ENCODE measurements around the gene TGFB1I1. TPM values are rescaled to one million over a fixed set of nuclear protein-coding genes. Genes with fewer than 3 reads are reported as not detected.
A peak's percentile ranks its signal among the peaks of the same experiment; 100 is the strongest.
"Not testable (repeated sequence)": the region's sequence is repeated elsewhere in the genome, so short reads cannot be mapped to it uniquely, and the experiment has no call there.

Gene TGFB1I1
- total and polyA plus RNA-seq, 5 donors = 33.2 to 87.6 (median 48.1) TPM

- Histone ChIP-seq H3K4me1 (ENCODE audit: control insufficient read depth, insufficient read depth, low read length) (peaks cover 3% of the 10 kb centered on the region), H3K9me3 (ENCODE audit: control insufficient read depth, low read length) (no peaks in the 10 kb centered on the region), H3K27me3 (ENCODE audit: control insufficient read depth, insufficient read depth) (no peaks in the 10 kb centered on the region), H3K27ac (ENCODE audit: low read length) (no peak overlapping the region), H3K4me3 (ENCODE audit: low read length) (no peak overlapping the region)
- DNase-seq = no peak
- ATAC-seq = no peak
- intact Hi-C loops (cut with DNase I) = no loop called here
- 66% methylated on average over 4 of the region's 4 CpGs for WGBS
Measured at GRCh38 chr16:31505483-31505882, 33.5 kb downstream of the TGFB1I1 start.

DNA sequence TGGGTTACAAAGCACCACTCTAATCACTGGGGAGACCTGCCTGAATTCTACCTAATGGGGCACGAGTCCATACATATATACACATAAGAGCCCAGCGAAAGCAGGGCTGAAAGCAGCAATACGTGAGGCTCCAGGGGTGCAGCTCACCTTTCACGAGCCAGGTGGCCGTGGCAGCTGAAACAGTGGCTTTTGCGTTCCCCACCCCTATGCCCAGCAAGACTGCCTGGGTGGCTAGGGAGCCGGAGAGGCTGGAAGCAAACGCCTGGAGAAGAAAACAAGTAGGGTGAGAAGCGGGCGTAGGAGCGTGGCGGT, 35.6 kb downstream of the TGFB1I1 start:
- WGBS = 3% methylated on average over 12 of the region's 12 CpGs
- intact Hi-C loops (cut with DNase I) = no loop called here
- no peak for ATAC-seq

DNA sequence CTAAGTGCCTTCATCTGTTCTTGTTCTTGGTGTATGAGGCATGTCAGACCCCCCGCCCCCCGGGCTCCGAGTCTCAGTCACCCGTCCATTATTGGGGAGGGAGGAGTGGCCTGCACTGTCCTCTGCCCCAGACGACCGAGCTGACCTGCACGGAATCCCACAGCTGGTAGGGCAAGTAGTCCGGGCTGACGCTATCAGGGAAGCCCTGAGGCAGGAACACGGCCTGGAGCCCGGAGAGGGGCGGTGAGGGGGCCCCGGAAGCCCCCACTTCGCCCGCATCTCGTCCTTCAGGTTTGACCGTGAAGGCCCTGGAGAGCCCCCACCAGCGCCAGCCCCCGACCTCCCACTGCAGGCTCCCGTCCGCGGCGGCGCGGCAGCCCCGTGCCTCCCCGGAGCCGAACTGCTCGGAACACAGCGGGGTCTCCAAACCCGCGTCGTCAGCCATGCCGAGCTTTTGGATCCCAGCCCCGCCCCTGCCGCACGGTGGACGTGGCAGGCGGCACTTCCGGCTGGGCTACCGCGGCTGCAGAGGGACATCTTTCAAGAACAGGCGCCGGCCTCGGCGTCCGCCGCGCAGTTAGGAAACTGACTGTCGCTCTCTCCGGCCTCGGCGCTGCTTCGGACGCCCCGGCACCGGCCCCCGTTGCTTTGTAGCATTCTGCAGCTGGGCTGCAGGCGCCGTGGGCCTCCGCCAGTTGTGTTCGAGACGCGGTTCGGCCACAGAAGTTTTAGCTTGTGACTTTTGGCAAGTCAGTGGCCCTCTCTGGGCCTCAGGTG, 36.2 kb downstream of the TGFB1I1 start, which contains the start of gene RUSF1:
Gene RUSF1 (minus strand): TSS at position 463 of the 777 bp plus-strand sequence. CDS start 18 bp downstream, at position 445.
- peak; percentile 96 for ATAC-seq
- peak; percentile 94 to 98 (median 97) for DNase-seq
- intact Hi-C loops (cut with DNase I) = no loop called here
- Histone ChIP-seq H3K4me3 (ENCODE audit: low read length) (peak within 1 kb of the TSS; percentile 99), H3K9me3 (ENCODE audit: control insufficient read depth, low read length) (no peaks in the 10 kb centered on the region), H3K4me1 (ENCODE audit: control insufficient read depth, insufficient read depth, low read length) (peaks cover 3% of the 10 kb centered on the region), H3K27me3 (ENCODE audit: control insufficient read depth, insufficient read depth) (no peaks in the 10 kb centered on the region), H3K27ac (ENCODE audit: low read length) (peak within 1 kb of the TSS; percentile 100)
- WGBS = under 1% methylated on average over 65 of the region's 65 CpGs

More for the DNA sequence above, 35.6 kb downstream of the TGFB1I1 start:
- Histone ChIP-seq H3K27ac (ENCODE audit: low read length) (peak overlapping the region; percentile 100), H3K4me3 (ENCODE audit: low read length) (peak overlapping the region; percentile 99), H3K27me3 (ENCODE audit: control insufficient read depth, insufficient read depth) (no peaks in the 10 kb centered on the region), H3K4me1 (ENCODE audit: control insufficient read depth, insufficient read depth, low read length) (peaks cover 3% of the 10 kb centered on the region), H3K9me3 (ENCODE audit: control insufficient read depth, low read length) (no peaks in the 10 kb centered on the region)
- peak in 1 of 3 donors; percentile 63 for DNase-seq

- ATAC-seq (peak; percentile 3 to 18), DNase-seq (no peak)
- intact Hi-C loops (cut with DNase I) = no loop called here
- Histone ChIP-seq H3K4me1 (ENCODE audit: control insufficient read depth, insufficient read depth, low read length) (peaks cover 3% of the 10 kb centered on the region), H3K9me3 (ENCODE audit: control insufficient read depth, low read length) (no peaks in the 10 kb centered on the region), H3K4me3 (ENCODE audit: low read length) (peak overlapping the region; percentile 99), H3K27ac (ENCODE audit: low read length) (peak overlapping the region; percentile 100), H3K27me3 (ENCODE audit: control insufficient read depth, insufficient read depth) (no peaks in the 10 kb centered on the region)
- 9% methylated on average over 6 of the region's 6 CpGs for WGBS
Measured at GRCh38 chr16:31508706-31509195, 36.8 kb downstream of the TGFB1I1 start.

DNA sequence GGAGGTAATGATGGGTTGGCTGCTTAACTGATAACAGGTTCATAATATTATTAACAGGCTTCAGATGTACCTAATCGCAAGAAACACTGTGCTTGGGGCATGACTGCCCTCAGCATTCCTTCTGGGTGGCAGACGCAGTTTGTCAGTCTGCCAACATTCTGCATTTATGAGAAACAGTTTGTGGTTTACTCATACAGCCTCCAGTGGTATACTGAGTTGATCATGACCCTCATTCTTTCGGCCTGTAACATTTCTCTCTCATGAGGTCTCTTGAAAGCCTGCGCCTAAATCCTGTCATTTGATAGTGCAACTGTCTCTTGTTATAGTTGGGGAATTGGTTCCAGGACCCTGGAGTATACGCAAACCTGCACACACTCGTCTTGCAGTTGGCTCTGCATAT, 41.2 kb downstream of the TGFB1I1 start:
- no peak overlapping the region for H3K4me3 ChIP-seq (ENCODE audit: low read length)
- no peak overlapping the region for H3K27ac ChIP-seq (ENCODE audit: low read length)
- no peaks in the 10 kb centered on the region for H3K4me1 ChIP-seq (ENCODE audit: control insufficient read depth, insufficient read depth, low read length)
- no peaks in the 10 kb centered on the region for H3K27me3 ChIP-seq (ENCODE audit: control insufficient read depth, insufficient read depth)
- 70% methylated on average over 6 of the region's 6 CpGs for WGBS
- H3K9me3 ChIP-seq (ENCODE audit: control insufficient read depth, low read length) = no peaks in the 10 kb centered on the region
- intact Hi-C loops (cut with DNase I) = loop anchor here in 1 of 4 donors (10.0 kb wide), 1 partner anchor 362 kb away; the partner anchor contains the start of gene ZNF267
- no peak for DNase-seq
- ATAC-seq = no peak

DNA sequence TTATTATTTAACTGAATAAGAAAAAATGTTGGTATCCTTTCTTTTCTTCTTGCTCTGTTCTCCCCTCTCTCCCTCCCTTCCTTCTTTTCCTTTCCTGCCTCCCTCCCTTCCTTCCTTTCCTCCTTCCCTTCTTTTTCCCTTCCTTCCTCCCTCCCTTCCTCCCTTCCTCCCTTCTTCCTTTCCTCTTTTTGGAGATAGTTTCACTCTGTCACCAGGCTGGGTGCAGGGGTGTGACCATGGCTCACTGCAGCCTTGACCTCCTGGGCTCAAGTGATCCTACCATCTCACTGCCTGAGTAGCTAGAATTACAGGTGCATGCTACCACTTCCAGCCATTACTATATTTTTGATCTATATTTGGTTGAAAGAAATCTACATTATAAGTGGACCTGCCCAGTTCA, 41.9 kb downstream of the TGFB1I1 start:
- Histone ChIP-seq H3K9me3 (ENCODE audit: control insufficient read depth, low read length) (no peaks in the 10 kb centered on the region), H3K27ac (ENCODE audit: low read length) (no peak overlapping the region), H3K4me1 (ENCODE audit: control insufficient read depth, insufficient read depth, low read length) (no peaks in the 10 kb centered on the region), H3K4me3 (ENCODE audit: low read length) (no peak overlapping the region), H3K27me3 (ENCODE audit: control insufficient read depth, insufficient read depth) (no peaks in the 10 kb centered on the region)
- DNase-seq = no peak
- ATAC-seq = no peak
- intact Hi-C loops (cut with DNase I) = loop anchor here in 1 of 4 donors (10.0 kb wide), 1 partner anchor 361 kb away; the partner anchor contains the start of gene ZNF267

GRCh38 chr16:31517800-31518402, 45.9 kb downstream of the TGFB1I1 start:
- H3K27me3 ChIP-seq (ENCODE audit: control insufficient read depth, insufficient read depth) = no peaks in the 10 kb centered on the region
- no peaks in the 10 kb centered on the region for H3K4me1 ChIP-seq (ENCODE audit: control insufficient read depth, insufficient read depth, low read length)
- no peak overlapping the region for H3K4me3 ChIP-seq (ENCODE audit: low read length)
- no peaks in the 10 kb centered on the region for H3K9me3 ChIP-seq (ENCODE audit: control insufficient read depth, low read length)
- no peak for ATAC-seq
- no peak for DNase-seq
- intact Hi-C loops (cut with DNase I) = loop anchor here in 1 of 4 donors (10.0 kb wide), 1 partner anchor 357 kb away; the partner anchor contains the start of gene ZNF267
- 75% methylated on average over 4 of the region's 4 CpGs for WGBS
- H3K27ac ChIP-seq (ENCODE audit: low read length) = no peak overlapping the region

DNA sequence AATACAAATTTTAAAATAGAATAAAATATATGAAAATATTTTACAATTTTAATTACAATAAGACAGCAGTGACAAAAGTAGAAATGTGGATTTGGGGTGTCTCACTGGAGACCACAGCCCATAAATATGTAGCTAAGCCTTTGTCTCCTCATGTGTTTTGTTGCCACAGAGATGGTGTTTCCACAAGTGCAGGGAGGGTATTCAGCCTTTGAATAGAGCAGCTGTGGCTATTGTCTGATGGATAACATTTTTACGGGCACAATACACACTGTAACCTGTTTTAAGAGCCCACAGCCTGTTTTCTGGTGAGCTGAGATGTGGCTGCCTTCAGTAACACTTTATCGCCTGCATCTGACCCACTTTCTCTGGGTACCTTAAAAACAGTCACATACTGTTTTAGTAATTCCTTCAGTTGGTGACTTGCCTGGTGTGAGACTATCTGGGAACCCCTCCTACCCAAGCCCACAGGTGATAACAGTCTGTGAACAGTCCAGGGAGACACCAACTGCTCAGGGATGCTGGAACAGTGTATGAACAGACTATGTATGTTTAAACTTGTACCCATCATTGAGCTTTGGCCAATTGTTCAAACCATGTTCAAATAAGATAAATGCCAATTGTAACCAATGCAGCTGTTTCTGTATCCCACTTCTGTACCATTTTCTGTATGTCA, 47.9 kb downstream of the TGFB1I1 start:
- no peaks in the 10 kb centered on the region for H3K9me3 ChIP-seq (ENCODE audit: control insufficient read depth, low read length)
- 78% methylated on average over 2 of the region's 2 CpGs for WGBS
- H3K4me3 ChIP-seq (ENCODE audit: low read length) = no peak overlapping the region
- no peaks in the 10 kb centered on the region for H3K27me3 ChIP-seq (ENCODE audit: control insufficient read depth, insufficient read depth)
- intact Hi-C loops (cut with DNase I) = loop anchor here in 1 of 4 donors (10.0 kb wide), 1 partner anchor 355 kb away; the partner anchor contains the start of gene ZNF267
- ATAC-seq = no peak
- no peak for DNase-seq
- no peak overlapping the region for H3K27ac ChIP-seq (ENCODE audit: low read length)
- H3K4me1 ChIP-seq (ENCODE audit: control insufficient read depth, insufficient read depth, low read length) = no peaks in the 10 kb centered on the region

DNA sequence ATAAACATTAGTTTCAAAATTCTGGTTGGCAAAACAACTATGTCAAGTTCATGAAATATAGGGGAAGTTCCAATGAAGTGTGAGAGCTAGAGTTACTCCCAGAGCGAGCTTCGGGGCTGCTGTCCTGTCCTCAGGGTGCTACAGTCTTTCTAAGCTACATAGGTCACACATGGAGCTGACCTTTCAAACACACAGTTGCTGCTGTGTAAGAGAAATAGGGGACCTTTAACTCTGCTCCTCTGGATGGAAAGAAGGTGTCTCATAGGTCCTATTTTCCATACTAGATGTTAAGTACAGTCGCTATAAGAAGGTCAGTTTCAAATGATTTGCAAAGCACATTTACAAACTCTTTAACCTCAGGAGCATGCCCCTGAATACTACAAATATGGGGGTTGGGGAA, 49.4 kb downstream of the TGFB1I1 start:
- ATAC-seq = no peak
- no peaks in the 10 kb centered on the region for H3K4me1 ChIP-seq (ENCODE audit: control insufficient read depth, insufficient read depth, low read length)
- H3K4me3 ChIP-seq (ENCODE audit: low read length) = no peak overlapping the region
- no peaks in the 10 kb centered on the region for H3K9me3 ChIP-seq (ENCODE audit: control insufficient read depth, low read length)
- no peaks in the 10 kb centered on the region for H3K27me3 ChIP-seq (ENCODE audit: control insufficient read depth, insufficient read depth)
- H3K27ac ChIP-seq (ENCODE audit: low read length) = no peak overlapping the region
- 76% methylated on average over 3 of the region's 3 CpGs for WGBS
- DNase-seq = no peak
- intact Hi-C loops (cut with DNase I) = no loop called here

GRCh38 chr16:31522071-31522470, 50.1 kb downstream of the TGFB1I1 start:
- Histone ChIP-seq H3K4me1 (ENCODE audit: control insufficient read depth, insufficient read depth, low read length) (no peaks in the 10 kb centered on the region), H3K4me3 (ENCODE audit: low read length) (no peak overlapping the region), H3K27me3 (ENCODE audit: control insufficient read depth, insufficient read depth) (no peaks in the 10 kb centered on the region), H3K9me3 (ENCODE audit: control insufficient read depth, low read length) (no peaks in the 10 kb centered on the region), H3K27ac (ENCODE audit: low read length) (no peak overlapping the region)
- 88% methylated on average over 6 of the region's 6 CpGs for WGBS
- intact Hi-C loops (cut with DNase I) = no loop called here
- ATAC-seq (no peak), DNase-seq (no peak)

DNA sequence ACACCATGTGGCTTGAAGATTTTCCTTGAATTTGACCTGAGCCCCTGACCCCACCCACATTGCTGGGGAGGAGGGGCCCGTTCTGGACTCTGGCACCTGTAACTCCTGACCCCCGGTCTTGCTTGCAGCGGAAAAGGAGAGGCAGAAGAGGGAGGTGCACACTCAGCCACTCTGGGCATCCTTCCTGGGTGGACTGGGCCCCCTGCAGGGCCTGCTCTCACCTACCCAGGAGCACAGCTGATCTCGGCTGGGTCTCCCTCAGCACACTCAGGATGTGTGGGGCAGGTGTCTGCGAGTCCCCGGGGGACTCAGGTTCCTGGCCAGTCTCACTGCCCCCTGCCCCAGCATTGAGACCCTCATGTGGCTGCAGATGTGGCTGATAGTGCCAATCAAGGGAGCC, 51.8 kb downstream of the TGFB1I1 start:
- WGBS = 62% methylated on average over 3 of the region's 6 CpGs
- DNase-seq; intact Hi-C loops (cut with DNase I); ATAC-seq; H3K4me3 ChIP-seq (ENCODE audit: low read length); H3K27me3 ChIP-seq (ENCODE audit: control insufficient read depth, insufficient read depth); H3K4me1 ChIP-seq (ENCODE audit: control insufficient read depth, insufficient read depth, low read length); H3K9me3 ChIP-seq (ENCODE audit: control insufficient read depth, low read length); H3K27ac ChIP-seq (ENCODE audit: low read length): not testable (repeated sequence)

Measured in right cardiac atrium (tissue), 5 donors.